ENCODE results near the gene SASS6. TPM values are rescaled to one million over a fixed set of nuclear protein-coding genes. Genes with fewer than 3 reads are reported as not detected.

Gene SASS6
- total RNA-seq, result 10 to 100 TPM; 14.2 to 17.4 TPM

- Mint-ChIP-seq H3K27ac (peak within 1 kb of the TSS; percentile 98), H3K4me1 (peaks cover 32% of the 10 kb centered on the region)
- peak; percentile 97 for DNase-seq
Observed at GRCh38 chr1:100132566-100133477, at the start of gene SASS6, which contains the start of gene TRMT13. Gene SASS6 (minus strand): TSS chr1:100132930. CDS start chr1:100132814, 116 bp downstream. Gene TRMT13 (plus strand): TSS chr1:100133163. CDS start chr1:100133169, 6 bp downstream.

GRCh38 chr1:100178091-100178490 is 45.4 kb upstream of the SASS6 start, which contains the start of gene LRRC39:
Gene LRRC39 (minus strand): TSS chr1:100178256. CDS start chr1:100168516, 9,740 bp downstream.
- Mint-ChIP-seq H3K9me3 (ENCODE audit: low read depth) (peaks cover 1% of the 10 kb centered on the region), H3K27me3 (no peaks in the 10 kb centered on the region), H3K4me1 (no peaks in the 10 kb centered on the region), H3K36me3 (ENCODE audit: low read depth) (no peaks in the 10 kb centered on the region), H3K27ac (no peak within 1 kb of the TSS), H3K4me3 (no peak within 1 kb of the TSS)
- ATAC-seq (no peak), DNase-seq (no peak)
- intact Hi-C loops (cut with DNase I, micrococcal nuclease), result no loop called here
- ChIA-PET CTCF (no interaction called here), POLR2A (no interaction called here)

More at GRCh38 chr1:100132566-100133477, at the start of gene SASS6, which contains the start of gene TRMT13:
- intact Hi-C loops (cut with DNase I, micrococcal nuclease), result loop anchor here (1.0 to 5.0 kb wide), 15 partner anchors 95 to 762 kb away; partner anchors contain the start of genes AGL (in 2 of the 2), DBT (in 2 of the 2), RTCA (in 2 of the 2) and CDC14A (in 1 of the 2)
- H3K4me3 Mint-ChIP-seq, result peak within 1 kb of the TSS; percentile 98
- ATAC-seq, result peak; percentile 94
- CTCF ChIA-PET, result interaction anchor here (0.5 to 3.6 kb wide), 11 partner anchors 9 to 330 kb away, joined by 3 to 22 read pairs (median 3); partner anchors contain the start of gene DBT
- H3K9me3 Mint-ChIP-seq (ENCODE audit: low read depth), result no peaks in the 10 kb centered on the region
- POLR2A ChIA-PET, result interaction anchor here (0.6 to 1.4 kb wide), 7 partner anchors 9 to 764 kb away, joined by 3 to 5 read pairs (median 3); partner anchors contain the start of genes GPR88 and RTCA
- peaks cover 12% of the 10 kb centered on the region for H3K36me3 Mint-ChIP-seq (ENCODE audit: low read depth)
- no peaks in the 10 kb centered on the region for H3K27me3 Mint-ChIP-seq

- DNase-seq, result no peak
- Mint-ChIP-seq H3K4me3 (no peak overlapping the region), H3K27me3 (no peaks in the 10 kb centered on the region), H3K36me3 (ENCODE audit: low read depth) (no peaks in the 10 kb centered on the region), H3K27ac (no peak overlapping the region), H3K4me1 (no peaks in the 10 kb centered on the region), H3K9me3 (ENCODE audit: low read depth) (no peaks in the 10 kb centered on the region)
- no peak for ATAC-seq
- POLR2A ChIA-PET, result no interaction called here
- CTCF ChIA-PET, result interaction anchor here (0.7 kb wide), 1 partner anchor 89 kb away, joined by 3 read pairs; the partner anchor contains the start of gene RTCA
- intact Hi-C loops (cut with DNase I, micrococcal nuclease), result no loop called here
Observed at GRCh38 chr1:100177295-100178041, 44.7 kb upstream of the SASS6 start.

GRCh38 chr1:100168051-100168450 is 35.3 kb upstream of the SASS6 start:
- no peak overlapping the region for H3K4me3 Mint-ChIP-seq
- no peaks in the 10 kb centered on the region for H3K9me3 Mint-ChIP-seq (ENCODE audit: low read depth)
- intact Hi-C loops (cut with DNase I, micrococcal nuclease), result no loop called here
- H3K27ac Mint-ChIP-seq, result no peak overlapping the region
- no peaks in the 10 kb centered on the region for H3K27me3 Mint-ChIP-seq
- ChIA-PET CTCF (interaction anchor here (0.6 kb wide), 1 partner anchor 15 kb away, joined by 3 read pairs; no protein-coding TSS in a partner anchor), POLR2A (interaction anchor here (0.6 kb wide), 1 partner anchor 10 kb away, joined by 6 read pairs; no protein-coding TSS in a partner anchor)
- DNase-seq, result no peak
- H3K4me1 Mint-ChIP-seq, result no peaks in the 10 kb centered on the region
- ATAC-seq, result no peak
- H3K36me3 Mint-ChIP-seq (ENCODE audit: low read depth), result peaks cover 2% of the 10 kb centered on the region

GRCh38 chr1:100164702-100165101 is 32.0 kb upstream of the SASS6 start:
- ChIA-PET CTCF (interaction anchor here (0.8 to 1.8 kb wide), 3 partner anchors 8 to 289 kb away, joined by 3 to 8 read pairs (median 3); no protein-coding TSS in a partner anchor), POLR2A (no interaction called here)
- H3K9me3 Mint-ChIP-seq (ENCODE audit: low read depth), result no peaks in the 10 kb centered on the region
- no peak overlapping the region for H3K27ac Mint-ChIP-seq
- intact Hi-C loops (cut with DNase I, micrococcal nuclease), result no loop called here
- H3K4me1 Mint-ChIP-seq, result no peaks in the 10 kb centered on the region
- peaks cover 2% of the 10 kb centered on the region for H3K36me3 Mint-ChIP-seq (ENCODE audit: low read depth)
- no peak overlapping the region for H3K4me3 Mint-ChIP-seq
- DNase-seq, result no peak
- ATAC-seq, result no peak
- no peaks in the 10 kb centered on the region for H3K27me3 Mint-ChIP-seq

- intact Hi-C loops (cut with DNase I, micrococcal nuclease), result no loop called here
- no peaks in the 10 kb centered on the region for H3K9me3 Mint-ChIP-seq (ENCODE audit: low read depth)
- no peaks in the 10 kb centered on the region for H3K4me1 Mint-ChIP-seq
- no peak for ATAC-seq
- H3K4me3 Mint-ChIP-seq, result no peak overlapping the region
- no peaks in the 10 kb centered on the region for H3K27me3 Mint-ChIP-seq
- no peak for DNase-seq
- no peak overlapping the region for H3K27ac Mint-ChIP-seq
- ChIA-PET POLR2A (no interaction called here), CTCF (interaction anchor here (0.7 to 1.8 kb wide), 6 partner anchors 8 to 322 kb away, joined by 3 to 8 read pairs (median 3); no protein-coding TSS in a partner anchor)
- H3K36me3 Mint-ChIP-seq (ENCODE audit: low read depth), result peaks cover 2% of the 10 kb centered on the region
Observed at GRCh38 chr1:100164216-100164615, 31.5 kb upstream of the SASS6 start.

- Mint-ChIP-seq H3K9me3 (ENCODE audit: low read depth) (no peaks in the 10 kb centered on the region), H3K4me1 (no peaks in the 10 kb centered on the region), H3K27me3 (no peaks in the 10 kb centered on the region), H3K4me3 (no peak overlapping the region), H3K27ac (no peak overlapping the region), H3K36me3 (ENCODE audit: low read depth) (no peaks in the 10 kb centered on the region)
- DNase-seq (no peak), ATAC-seq (no peak)
- ChIA-PET POLR2A (no interaction called here), CTCF (interaction anchor here (0.7 to 1.4 kb wide), 2 partner anchors 58 to 298 kb away, joined by 3 read pairs; no protein-coding TSS in a partner anchor)
- intact Hi-C loops (cut with DNase I, micrococcal nuclease), result no loop called here
Observed at GRCh38 chr1:100162881-100163280, 30.2 kb upstream of the SASS6 start.

- intact Hi-C loops (cut with DNase I, micrococcal nuclease), result no loop called here
- Mint-ChIP-seq H3K36me3 (ENCODE audit: low read depth) (peaks cover 12% of the 10 kb centered on the region), H3K9me3 (ENCODE audit: low read depth) (no peaks in the 10 kb centered on the region), H3K4me1 (peaks cover 8% of the 10 kb centered on the region), H3K27me3 (no peaks in the 10 kb centered on the region), H3K27ac (no peak overlapping the region), H3K4me3 (no peak overlapping the region)
- POLR2A ChIA-PET, result no interaction called here
- no peak for DNase-seq
- CTCF ChIA-PET, result interaction anchor here (1.1 to 2.8 kb wide), 2 partner anchors 12 to 114 kb away, joined by 3 to 8 read pairs; partner anchors contain the start of gene RTCA
- peak; percentile 51 for ATAC-seq
Observed at GRCh38 chr1:100152271-100152670, 19.5 kb upstream of the SASS6 start.

- CTCF ChIA-PET, result interaction anchor here (1.1 kb wide), 1 partner anchor 115 kb away, joined by 3 read pairs; the partner anchor contains the start of gene RTCA
- no peak for ATAC-seq
- no peaks in the 10 kb centered on the region for H3K27me3 Mint-ChIP-seq
- intact Hi-C loops (cut with DNase I, micrococcal nuclease), result no loop called here
- POLR2A ChIA-PET, result no interaction called here
- DNase-seq, result no peak
- no peaks in the 10 kb centered on the region for H3K9me3 Mint-ChIP-seq (ENCODE audit: low read depth)
- H3K36me3 Mint-ChIP-seq (ENCODE audit: low read depth), result peaks cover 12% of the 10 kb centered on the region
- H3K4me3 Mint-ChIP-seq, result no peak overlapping the region
- no peak overlapping the region for H3K27ac Mint-ChIP-seq
- H3K4me1 Mint-ChIP-seq, result peaks cover 8% of the 10 kb centered on the region
Observed at GRCh38 chr1:100151679-100152078, 18.9 kb upstream of the SASS6 start.

GRCh38 chr1:100147875-100148274 is 15.1 kb upstream of the SASS6 start:
- DNase-seq, result no peak
- no peak for ATAC-seq
- ChIA-PET POLR2A (no interaction called here), CTCF (interaction anchor here (0.7 to 1.1 kb wide), 2 partner anchors 82 to 178 kb away, joined by 3 to 4 read pairs; partner anchors contain the start of gene SLC35A3)
- H3K4me3 Mint-ChIP-seq, result no peak overlapping the region
- intact Hi-C loops (cut with DNase I, micrococcal nuclease), result no loop called here
- H3K4me1 Mint-ChIP-seq, result peaks cover 8% of the 10 kb centered on the region
- H3K36me3 Mint-ChIP-seq (ENCODE audit: low read depth), result peaks cover 27% of the 10 kb centered on the region
- H3K9me3 Mint-ChIP-seq (ENCODE audit: low read depth), result no peaks in the 10 kb centered on the region
- no peak overlapping the region for H3K27ac Mint-ChIP-seq
- H3K27me3 Mint-ChIP-seq, result no peaks in the 10 kb centered on the region

GRCh38 chr1:100146958-100147357 is 14.2 kb upstream of the SASS6 start:
- peaks cover 33% of the 10 kb centered on the region for H3K36me3 Mint-ChIP-seq (ENCODE audit: low read depth)
- CTCF ChIA-PET, result interaction anchor here (1.1 kb wide), 2 partner anchors 14 to 177 kb away, joined by 3 to 4 read pairs; partner anchors contain the start of genes SASS6, SLC35A3 and TRMT13
- intact Hi-C loops (cut with DNase I, micrococcal nuclease), result no loop called here

More at GRCh38 chr1:100146958-100147357, 14.2 kb upstream of the SASS6 start:
- Mint-ChIP-seq H3K4me1 (peaks cover 4% of the 10 kb centered on the region), H3K9me3 (ENCODE audit: low read depth) (no peaks in the 10 kb centered on the region), H3K4me3 (no peak overlapping the region), H3K27ac (no peak overlapping the region), H3K27me3 (no peaks in the 10 kb centered on the region)
- ATAC-seq (no peak), DNase-seq (no peak)
- POLR2A ChIA-PET, result no interaction called here
